ENCODE measurements around the gene RUNX2.
A peak's percentile ranks its signal among the peaks of the same experiment; 100 is the strongest.
"Not testable (repeated sequence)": the region's sequence is repeated elsewhere in the genome, so short reads cannot be mapped to it uniquely, and the experiment has no call there.

Gene RUNX2

DNA sequence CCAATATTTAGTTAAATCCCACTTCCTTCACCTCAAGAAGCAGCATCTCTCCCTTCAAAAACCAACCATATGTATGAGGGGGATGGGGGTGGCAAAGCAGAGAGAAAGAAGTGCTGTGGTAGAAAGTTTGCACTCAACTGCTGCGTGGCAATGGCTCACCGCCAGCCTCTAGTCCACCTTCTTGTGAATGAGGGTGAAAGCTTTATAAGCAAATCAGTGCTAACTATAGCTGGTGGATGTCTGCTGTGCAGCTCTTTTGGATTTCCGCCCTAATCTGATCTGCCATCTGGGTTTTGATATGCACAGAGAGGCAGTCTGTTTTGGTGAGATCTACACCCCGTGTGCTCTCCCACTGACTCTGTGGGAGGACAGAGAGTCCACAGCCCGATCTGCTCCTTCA, 330.8 kb downstream of the RUNX2 start:
- DNase-seq: no peak

DNA sequence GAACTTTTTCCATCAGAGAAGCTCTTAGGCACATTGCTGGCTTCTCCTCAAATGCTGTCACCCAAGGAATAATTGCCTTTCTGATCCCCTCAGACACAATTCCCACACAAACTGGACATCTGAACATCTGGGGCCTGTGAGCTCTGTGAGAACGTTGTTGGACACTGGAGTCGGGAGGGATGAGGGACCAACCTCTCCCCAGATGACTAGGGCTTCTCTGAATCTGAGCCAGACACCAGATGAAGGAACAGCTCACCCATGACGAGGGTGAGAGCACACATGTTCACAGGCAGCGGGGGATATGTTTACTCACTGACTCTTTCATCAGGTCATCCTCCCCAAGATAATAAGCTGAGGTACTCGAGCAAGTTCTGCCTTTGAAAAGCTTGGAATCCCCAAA, 333.5 kb downstream of the RUNX2 start:
- no peak for DNase-seq

DNA sequence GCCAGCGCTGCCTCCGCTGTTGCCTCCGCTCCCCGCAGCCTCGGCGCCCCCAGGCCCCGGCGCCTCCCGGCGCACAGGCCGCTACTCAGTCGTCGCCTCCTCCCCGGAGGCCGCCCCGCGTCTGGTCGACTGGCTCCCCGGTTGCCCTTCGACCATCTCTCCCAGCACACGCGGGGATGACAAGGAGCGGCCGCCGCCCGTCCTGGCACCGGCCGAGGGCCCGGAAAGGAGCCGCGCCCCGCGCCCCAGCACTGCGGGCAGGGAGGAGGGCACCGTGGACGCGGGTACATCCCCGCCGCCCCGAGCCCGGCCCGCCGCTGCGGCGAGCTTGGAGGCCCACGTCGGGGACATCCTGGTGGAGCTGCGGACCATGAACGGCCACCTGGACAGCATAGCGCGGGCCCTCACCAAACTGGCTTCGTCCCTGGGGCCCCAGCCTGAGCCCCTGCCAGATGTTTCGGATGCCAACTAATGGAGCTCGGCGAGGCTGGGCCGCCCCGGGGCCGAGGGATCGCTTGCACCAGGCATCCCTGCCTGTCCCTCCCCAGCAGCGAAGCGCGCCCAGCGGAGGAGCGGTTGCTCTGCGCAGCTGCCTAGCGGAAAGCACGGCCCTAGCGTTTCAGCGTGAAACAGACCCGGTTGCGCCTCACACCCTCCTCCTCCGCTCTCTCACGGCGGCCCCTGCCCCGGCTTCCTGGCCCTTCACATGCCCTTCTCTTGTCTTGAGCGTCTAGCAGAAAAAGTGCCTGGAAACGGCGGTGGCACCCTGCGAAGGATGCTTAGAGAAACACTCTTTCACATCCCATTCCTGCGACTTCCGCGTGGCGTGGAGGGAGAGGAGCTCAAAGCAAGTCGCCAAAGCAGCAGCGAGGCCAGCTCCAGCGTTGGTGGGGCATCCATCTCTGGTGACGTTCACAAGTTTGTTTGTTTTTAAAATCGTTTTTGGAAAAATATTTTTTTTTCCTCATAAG, 335.4 kb downstream of the RUNX2 start:
- no peak for DNase-seq

DNA sequence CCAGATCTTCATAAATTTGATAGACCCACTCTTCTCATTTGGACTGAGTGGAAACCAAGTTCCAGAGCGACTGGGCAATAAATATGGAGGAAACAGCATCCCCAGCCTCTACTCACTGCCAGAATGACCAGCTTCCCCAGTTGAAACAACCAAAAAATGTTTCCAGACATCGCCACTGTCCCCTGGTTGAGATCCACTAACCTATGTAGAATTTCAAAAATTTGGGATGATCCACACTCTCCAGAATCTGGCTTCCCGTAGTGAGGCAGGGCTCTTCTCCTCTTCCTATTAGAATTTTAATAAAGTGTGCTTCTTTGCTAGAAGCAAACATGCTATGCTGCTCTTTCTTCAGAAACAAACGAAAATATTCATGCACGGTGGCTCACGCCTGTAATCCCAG, 336.6 kb downstream of the RUNX2 start:
- DNase-seq: no peak

DNA sequence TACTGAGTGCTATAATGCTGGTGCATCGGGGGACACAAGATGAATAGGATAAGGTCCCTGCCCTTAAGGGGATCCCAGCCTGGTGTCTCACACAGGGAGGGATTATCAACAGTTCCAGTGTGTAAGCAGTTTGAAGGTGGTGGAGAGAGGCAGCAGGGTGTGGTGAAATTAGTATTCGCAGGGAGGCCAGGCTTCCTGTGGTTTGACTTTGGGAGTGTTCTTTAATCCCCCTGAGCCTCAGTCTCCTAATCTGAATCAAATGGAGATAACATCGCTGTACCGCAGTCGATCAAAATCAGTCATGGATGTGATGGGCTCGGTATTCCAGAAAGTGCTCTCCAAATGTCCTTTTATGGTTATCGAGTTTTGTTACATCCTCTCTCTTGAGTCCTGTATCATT, 337.7 kb downstream of the RUNX2 start:
- no peak for DNase-seq

DNA sequence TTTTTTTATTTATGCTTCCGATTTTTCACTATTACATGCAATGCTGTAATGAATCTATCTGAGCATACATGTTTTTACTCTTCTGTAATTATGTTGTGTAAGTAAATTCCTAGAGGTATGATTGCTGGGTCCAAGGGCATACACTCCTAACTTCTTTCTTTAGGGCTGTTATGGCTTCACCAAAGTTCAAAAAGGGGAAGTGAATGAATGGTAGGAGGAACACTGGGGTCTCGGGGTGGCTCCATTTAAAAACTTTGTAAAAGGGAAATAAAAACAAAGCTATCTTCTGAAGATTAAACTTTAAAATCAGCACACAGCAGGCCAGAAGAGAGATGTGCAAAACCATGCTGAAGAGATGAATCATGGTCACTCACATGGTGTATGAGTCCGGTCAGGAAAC, 338.7 kb downstream of the RUNX2 start:
- DNase-seq: no peak

DNA sequence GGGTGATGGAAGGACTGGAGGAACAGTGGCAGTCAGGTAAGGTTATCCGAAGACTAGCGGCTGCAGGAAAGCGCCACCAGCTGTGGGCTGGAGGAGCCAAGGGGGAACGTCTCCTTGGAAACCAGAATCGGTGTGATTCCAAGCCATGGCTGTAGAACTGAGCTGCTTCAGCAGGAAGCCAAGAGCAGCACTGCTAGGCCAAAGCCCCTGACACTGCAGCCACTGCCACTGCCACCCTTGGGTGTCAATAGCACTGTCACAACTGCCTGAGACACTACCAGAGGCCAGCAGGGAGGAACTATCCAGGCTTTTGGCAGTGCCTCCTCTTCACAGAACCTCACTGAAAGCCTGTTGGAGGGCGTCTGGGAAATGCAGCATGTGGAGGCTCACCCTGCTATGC, 339.2 kb downstream of the RUNX2 start:
- no peak for DNase-seq

DNA sequence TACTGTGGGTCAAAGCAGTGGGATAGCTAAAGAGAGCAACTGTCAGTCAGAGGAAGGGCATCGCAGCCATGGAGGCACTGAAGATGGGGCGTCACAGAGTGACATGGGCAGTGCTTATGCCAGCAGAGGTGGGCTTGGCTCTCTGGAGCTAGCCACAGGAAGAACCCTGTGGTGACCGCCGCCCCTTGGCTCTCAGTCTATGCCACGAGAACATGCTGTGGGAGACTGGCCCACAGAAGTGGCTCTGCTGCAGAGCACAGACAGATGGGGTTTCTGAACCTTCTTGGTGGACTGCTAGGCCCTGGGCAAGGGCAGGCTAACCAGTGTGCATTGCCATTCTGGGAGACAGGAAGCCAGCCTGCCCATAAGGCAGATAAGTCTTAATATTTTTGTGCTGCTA, 339.6 kb downstream of the RUNX2 start:
- DNase-seq: no peak

DNA sequence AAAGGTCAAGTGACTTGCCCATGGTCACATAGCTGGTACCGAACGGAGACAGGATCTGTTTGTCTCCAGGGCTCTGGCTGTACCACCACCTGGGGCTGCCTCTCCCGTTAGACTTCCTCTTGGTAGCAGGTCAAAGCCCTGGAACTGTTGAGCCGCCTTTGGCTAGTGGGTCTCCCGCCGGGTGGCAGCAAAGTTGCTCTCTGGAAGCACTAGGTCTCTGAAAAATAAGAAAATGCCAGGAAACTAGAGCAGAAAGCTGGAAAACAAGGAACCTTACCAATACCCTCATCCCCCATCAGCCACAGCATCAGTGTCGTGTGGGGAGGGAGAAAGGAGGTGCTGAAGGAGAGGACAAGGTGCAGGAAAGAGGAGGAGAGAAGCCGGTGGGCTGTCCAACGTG, 340.6 kb downstream of the RUNX2 start:
- no peak for DNase-seq

DNA sequence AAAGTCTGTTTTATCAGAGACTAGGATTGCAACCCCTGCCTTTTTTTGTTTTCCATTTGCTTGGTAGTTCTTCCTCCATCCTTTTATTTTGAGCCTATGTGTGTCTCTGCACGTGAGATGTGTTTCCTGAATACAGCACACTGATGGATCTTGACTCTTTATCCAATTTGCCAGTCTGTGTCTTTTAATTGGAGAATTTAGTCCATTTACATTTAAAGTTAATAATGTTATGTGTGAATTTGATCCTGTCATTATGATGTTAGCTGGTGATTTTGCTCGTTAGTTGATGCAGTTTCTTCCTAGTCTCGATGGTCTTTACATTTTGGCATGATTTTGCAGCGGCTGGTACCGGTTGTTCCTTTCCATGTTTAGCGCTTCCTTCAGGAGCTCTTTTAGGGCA, 345.0 kb downstream of the RUNX2 start:
- not testable (repeated sequence) for DNase-seq

DNA sequence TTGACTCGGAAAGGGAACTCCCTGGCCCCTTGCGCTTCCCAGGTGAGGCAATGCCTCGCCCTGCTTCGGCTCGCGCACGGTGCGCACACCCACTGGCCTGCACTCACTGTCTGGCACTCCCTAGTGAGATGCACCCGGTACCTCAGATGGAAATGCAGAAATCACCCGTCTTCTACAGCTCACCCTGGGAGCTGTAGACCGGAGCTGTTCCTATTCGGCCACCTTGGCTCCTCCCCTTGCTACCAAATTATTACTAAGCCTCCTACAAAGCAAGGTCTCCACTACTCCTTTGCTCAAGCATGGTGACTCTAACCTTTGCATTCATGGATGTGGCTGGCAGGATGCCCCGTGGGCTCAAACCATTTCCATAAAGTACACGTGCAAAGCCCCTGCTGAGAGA, 347.0 kb downstream of the RUNX2 start:
- DNase-seq: not testable (repeated sequence)

DNA sequence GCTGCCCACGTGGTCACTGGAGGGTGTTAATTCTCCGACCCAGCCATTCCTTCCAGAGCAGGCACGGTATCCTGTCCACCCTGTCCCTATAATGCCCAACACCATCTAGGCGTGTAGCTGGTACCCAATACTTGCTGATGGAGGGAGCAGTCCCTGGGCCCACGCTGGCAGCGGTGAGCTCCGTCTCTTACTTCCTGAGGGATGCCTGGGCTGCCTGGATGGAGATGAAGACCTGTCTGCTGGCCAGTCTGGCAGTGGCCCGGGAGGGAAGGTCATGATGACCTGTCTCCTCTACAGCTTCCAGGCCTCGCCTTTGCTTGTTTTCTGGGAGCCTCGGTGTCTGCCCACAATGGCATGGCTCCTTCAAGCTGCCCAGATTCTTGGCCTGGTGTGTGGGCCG, 347.5 kb downstream of the RUNX2 start:
- DNase-seq: no peak

DNA sequence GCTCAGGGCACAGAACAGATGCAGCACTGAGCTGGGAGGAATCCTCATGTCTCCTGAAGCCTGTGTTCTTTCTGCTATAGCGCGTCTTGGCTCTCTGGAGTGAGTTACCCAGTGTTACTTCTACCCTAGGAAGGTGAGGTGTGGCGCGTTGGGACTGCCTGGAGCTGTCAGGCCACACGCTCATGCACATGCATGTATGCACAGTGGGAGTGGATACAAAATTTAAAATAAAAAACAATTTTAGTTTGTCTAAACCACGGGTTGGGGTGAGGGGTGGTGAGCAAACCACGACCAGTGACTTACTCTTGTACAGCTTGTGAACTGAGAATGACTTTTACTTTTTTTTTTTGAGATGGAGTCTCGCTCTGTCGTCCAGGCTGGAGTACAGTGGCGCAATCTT, 348.2 kb downstream of the RUNX2 start:
- no peak for DNase-seq

DNA sequence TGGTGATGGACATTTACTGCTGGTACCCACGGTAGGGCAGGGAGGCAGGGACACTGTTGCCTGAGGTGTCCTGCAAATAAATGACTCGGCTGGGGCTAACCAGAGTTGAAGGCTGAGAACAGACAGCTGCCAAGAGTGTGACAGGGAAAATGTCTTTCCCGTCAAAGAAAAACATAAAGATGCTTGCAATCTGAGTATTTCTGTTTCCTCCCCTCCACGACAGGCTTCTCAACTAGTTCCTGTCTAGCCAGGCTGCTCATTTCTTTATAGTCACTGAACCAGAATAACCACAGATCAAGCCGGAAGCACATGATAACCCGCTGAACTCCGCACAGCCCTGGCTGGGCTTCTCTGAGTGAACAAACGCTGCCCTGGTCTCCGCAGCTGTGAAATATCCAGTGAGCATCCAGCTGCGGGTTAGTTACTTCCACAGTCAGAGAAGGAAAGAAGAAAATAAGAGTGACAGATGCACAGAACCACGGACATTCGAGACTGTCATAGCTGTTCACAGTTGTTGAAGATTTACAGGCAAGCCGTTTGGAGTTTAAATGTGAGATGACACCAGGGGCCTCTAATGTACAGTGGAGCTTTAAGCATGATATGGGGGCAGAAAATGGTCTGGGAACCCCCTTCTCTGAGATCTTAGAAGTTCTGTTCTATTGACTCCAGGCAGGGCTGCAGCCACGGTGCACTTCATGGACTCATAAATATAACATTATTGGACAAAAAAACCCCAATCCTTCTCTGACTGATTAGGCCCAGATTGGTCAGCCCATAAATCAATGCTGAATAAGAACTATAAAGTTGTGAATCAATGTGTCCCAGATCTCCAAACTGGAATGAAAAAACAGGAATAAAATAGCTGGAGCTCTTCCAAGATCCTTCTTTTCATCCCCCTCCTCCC, 349.5 kb downstream of the RUNX2 start:
- peak; percentile 56 for DNase-seq

DNA sequence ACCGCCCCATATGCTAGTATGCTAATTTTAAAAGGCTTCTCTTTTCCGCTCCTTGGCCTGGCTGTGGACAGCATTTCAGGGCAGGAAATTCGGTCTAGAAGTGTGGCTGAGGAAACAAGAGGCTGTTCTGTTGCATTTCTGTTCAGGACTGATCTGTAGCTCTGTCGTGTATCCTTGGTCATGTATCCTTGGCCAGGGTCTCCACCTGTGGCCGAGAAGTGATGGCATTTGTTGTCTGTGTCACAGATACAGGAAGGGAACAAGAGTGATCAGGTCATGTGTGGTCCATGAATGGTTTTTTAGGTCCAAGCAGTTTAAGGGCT, 350.1 kb downstream of the RUNX2 start:
- DNase-seq: no peak

DNA sequence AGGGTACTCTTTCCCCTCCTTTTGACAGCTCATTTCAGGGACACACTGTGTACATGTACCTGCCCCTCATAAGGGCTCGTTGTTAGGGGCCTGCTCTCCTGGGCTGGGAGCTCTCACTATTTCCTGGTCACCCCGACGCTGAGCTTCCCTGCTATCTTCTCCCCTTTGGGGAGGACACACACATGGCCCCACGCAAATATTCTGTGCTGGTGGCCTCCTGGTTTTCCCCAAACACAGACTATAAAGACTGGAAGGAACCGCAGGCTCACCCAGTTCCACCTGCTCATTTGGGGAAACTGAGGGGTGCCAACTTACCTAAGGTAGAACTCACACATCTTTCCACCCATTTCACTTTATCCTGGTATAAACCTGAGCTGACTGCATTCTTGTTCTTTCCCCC, 351.0 kb downstream of the RUNX2 start:
- DNase-seq: no peak

DNA sequence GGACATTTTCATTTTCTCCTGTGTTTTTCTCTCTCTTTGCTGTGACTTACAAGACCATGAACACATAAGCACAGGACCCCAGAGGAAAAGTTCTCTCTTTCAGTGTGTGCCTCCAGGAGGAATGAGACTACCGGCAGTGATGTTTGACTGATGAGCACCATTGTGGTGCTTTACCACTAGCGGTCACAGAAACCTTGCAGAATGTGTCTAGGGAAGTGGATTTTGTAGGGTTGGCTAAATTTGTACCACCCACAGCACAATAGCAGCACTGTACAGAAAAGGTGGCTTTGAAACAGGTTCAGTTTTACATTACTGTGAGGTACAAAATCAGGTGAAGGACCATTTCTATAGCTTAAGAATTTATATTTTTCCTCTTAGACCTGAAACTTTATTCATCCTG, 351.5 kb downstream of the RUNX2 start:
- DNase-seq: no peak

DNA sequence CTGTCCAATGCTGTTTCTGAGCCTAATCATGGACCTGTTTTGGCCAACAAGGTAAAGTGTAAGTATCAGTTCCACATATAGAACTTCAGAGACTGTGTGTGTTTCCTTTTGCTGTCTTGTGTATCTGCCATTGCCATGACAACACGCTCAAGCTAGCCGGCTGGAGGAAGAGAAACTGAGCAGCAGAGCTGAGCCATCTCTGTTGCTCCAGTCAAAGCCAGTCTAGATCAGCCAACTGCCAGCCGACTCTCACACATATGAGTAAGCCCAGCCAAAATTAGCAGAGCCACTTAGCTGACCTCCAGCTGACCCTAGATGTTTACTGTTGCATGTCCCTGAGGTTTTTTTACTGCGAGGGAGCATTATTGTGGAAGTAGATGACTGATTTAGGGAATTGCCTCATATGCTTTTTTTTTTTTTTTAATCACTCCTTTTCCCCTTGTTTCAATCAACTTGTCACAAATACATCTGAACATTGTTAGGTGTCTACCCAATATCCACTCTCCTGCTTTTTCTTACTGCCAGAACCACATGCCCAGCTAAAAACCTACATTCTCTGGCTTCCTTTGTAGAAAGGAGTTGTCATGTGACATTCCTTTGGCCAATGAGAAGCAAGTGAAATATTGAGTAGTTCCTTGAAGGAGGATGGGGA, 353.9 kb downstream of the RUNX2 start:
- DNase-seq: no peak

DNA sequence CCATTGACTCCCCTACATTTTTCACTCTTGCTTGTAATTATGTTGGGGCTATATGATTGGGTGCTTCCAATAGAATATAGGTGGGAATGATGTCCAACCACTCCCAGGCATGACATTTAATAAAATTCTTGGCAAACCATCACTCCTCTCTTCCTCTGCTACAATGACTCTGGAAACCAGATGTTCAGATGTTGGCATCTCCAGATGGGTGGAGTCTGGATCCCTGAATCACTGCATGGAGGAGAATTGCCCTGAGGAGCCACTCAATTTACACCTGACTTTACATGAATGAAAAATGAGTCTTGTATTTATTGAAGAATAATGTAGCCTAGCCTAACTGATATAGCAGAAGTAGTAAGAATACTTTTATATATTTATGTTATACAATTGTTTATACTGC, 356.3 kb downstream of the RUNX2 start:
- DNase-seq: no peak

DNA sequence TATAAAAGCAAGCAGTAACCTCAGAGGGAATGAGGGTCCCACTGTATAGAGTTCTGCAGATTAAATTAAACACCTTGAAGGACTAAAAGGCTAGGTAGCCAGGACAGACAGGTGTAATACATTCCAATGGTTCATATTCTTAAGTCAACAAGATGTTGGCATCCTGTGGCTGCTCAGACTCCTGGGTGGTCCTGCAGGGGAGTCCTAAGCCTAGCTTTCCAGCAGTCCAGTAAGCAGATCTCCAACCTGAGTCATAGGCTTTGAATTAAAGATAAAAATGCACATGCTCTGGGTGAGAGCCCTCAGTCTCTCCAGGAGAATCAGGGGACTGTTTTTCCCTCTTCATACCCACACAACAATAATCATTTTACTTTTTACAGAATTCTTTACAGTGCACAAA, 356.9 kb downstream of the RUNX2 start:
- DNase-seq: no peak

DNA sequence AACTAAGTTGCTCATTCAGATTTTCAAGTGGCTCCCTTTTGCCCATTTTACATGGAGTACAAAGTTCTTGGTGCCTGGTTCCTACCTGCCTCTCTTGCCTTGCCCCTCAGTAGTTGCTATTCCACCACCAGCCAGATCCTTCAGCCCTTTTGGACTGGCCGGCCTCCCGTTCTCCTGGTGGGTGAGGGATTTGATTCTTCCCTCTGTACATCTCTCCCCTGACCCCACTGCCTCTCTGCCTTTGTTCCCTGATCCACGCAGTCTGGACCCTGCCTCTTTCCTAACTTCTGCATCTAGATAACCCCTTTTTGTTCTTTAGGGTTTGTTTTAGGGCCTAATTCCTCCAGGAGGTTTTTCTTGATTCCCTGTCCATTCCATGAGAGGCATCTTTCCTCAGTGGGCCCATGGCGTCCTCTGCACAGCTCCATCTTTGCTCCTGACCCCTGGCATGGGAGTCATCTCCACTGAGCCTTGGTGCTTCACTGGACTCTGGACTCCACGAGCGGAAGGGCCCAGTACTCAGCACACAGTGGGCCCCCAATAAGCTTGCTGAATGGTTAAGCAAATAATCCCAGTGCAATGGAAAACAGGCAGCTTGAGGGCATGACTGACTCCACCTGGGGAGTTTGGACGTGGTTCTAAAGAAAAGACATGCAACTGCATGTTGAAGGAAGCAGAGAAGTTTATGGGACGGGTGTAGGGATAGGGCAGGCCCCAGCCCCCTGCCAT, 358.9 kb downstream of the RUNX2 start:
- no peak for DNase-seq

DNA sequence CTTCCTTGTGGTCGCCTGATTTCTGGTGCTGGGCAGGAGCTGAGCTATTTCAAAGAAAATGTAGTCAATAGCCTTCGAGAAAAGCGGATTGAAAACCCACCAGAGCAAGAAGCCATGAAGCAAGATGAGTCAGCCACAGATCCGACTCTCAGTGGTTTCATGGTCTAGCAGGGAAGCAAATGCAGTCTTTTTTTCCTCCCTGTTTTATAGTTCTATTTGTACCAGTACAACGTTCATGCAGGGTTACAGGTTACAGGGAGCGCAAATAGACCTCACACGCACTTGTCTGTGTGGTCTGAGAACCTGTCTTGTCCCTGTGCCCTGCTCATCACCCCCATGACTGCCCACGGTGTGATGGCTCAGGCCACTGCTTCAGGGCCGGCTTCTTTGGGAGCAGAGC, 359.4 kb downstream of the RUNX2 start:
- DNase-seq: no peak

DNA sequence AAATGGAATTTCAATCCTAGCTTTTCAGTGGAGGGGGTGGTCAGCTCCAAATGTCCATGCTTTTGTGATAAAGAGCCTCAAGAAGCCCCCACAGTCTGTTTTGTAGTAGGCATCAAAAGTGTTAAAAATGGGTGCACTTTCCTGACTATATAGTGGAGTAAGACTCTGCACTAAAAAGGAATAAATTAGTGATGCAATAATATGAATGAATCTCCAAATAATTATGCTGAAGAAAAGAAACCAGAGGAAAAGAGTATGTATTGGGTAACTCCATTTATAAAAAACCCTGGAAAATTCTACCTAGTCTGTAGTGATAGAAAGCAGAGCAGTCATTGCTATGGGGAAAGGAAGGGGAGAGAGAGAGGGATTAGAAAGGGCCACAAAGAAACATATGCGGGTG, 360.1 kb downstream of the RUNX2 start:
- DNase-seq: no peak

Measured in KG1 (cell line).